ENCODE data around the gene PCK1. TPM values are rescaled to one million over a fixed set of nuclear protein-coding genes. Genes with fewer than 3 reads are reported as not detected.

PCK1 gene
- total and polyA plus RNA-seq, 2 donors (not counting 3 experiments of a cell fraction or from before 2014, with no cell fraction given), result not detected

- Histone ChIP-seq H3K4me1 (ENCODE audit: control insufficient read depth, extremely low read depth, insufficient read depth, low read length) (no peaks in the 10 kb centered on the region), H3K9ac (replicated peaks; ENCODE audit: extremely low read depth, insufficient read depth, low read length) (no peak overlapping the region), H2AFZ (ENCODE audit: low read depth, low read length) (no peak overlapping the region), H3K4me3 (replicated peaks in 1 of 3; ENCODE audit: insufficient read depth in 1 of 3, low read depth in 1 of 3, low read length in 3 of 3) (no peak overlapping the region), H3K36me3 (ENCODE audit: control insufficient read depth in 2 of 2, extremely low read depth in 1 of 2, insufficient read depth in 2 of 2, low read length in 2 of 2) (no peaks in the 10 kb centered on the region), H4K20me1 (replicated peaks; ENCODE audit: control insufficient read depth, extremely low read depth, insufficient read depth, low read length) (no peaks in the 10 kb centered on the region), H3K27ac (ENCODE audit: insufficient read depth, low read depth, low read length) (no peak overlapping the region), H3K27me3 (ENCODE audit: control insufficient read depth in 2 of 2, insufficient read depth in 2 of 2, low read length in 2 of 2) (peaks cover 0 to 1% of the 10 kb centered on the region in 2 experiments), H3K79me2 (ENCODE audit: control insufficient read depth, insufficient read depth, low read length) (no peaks in the 10 kb centered on the region), H3K9me1 (replicated peaks; ENCODE audit: control insufficient read depth, extremely low read depth, insufficient read depth, low read length) (no peaks in the 10 kb centered on the region), H3K9me3 (replicated peaks; ENCODE audit: control insufficient read depth, insufficient read depth, low read length) (no peaks in the 10 kb centered on the region), H3K4me2 (ENCODE audit: insufficient read depth, low read length) (no peak overlapping the region)
- no TSS peak for BruUV-seq (replicated peaks)
- DNase-seq (ENCODE audit: low read depth, low spot score) (no peak), FAIRE-seq (no peak)
- TF ChIP-seq CTCF (IDR thresholded peaks at IDR 0.05; ENCODE audit: extremely low read depth in 1 of 2, insufficient read depth in 1 of 2, low read depth in 1 of 2, low read length in 2 of 2) (no peak), EZH2 (IDR thresholded peaks at IDR 0.05; ENCODE audit: borderline replicate concordance, low read depth, low read length, severe bottlenecking) (no peak), FOS (IDR thresholded peaks at IDR 0.05; ENCODE audit: borderline replicate concordance, insufficient read depth, low read length) (no peak)
- ChIA-PET CTCF (no interaction called here), POLR2A (no interaction called here)
- dilution Hi-C loops (cut with MboI; ENCODE audit: extremely low pct_ligation_motif_present, low sequenced_read_pairs), result no loop called here
- intact Hi-C loops (cut with micrococcal nuclease), result no loop called here
Measured at GRCh38 chr20:57535297-57535696, 25.6 kb upstream of the PCK1 start.

GRCh38 chr20:57536120-57536708, 24.7 kb upstream of the PCK1 start:
- Histone ChIP-seq H3K4me3 (replicated peaks in 1 of 3; ENCODE audit: insufficient read depth in 1 of 3, low read depth in 1 of 3, low read length in 3 of 3) (no peak overlapping the region), H3K79me2 (ENCODE audit: control insufficient read depth, insufficient read depth, low read length) (no peaks in the 10 kb centered on the region), H3K9me3 (replicated peaks; ENCODE audit: control insufficient read depth, insufficient read depth, low read length) (no peaks in the 10 kb centered on the region), H3K9me1 (replicated peaks; ENCODE audit: control insufficient read depth, extremely low read depth, insufficient read depth, low read length) (no peaks in the 10 kb centered on the region), H3K27ac (ENCODE audit: insufficient read depth, low read depth, low read length) (no peak overlapping the region), H3K9ac (replicated peaks; ENCODE audit: extremely low read depth, insufficient read depth, low read length) (no peak overlapping the region), H3K4me2 (ENCODE audit: insufficient read depth, low read length) (no peak overlapping the region), H2AFZ (ENCODE audit: low read depth, low read length) (no peak overlapping the region), H3K36me3 (ENCODE audit: control insufficient read depth in 2 of 2, extremely low read depth in 1 of 2, insufficient read depth in 2 of 2, low read length in 2 of 2) (no peaks in the 10 kb centered on the region), H4K20me1 (replicated peaks; ENCODE audit: control insufficient read depth, extremely low read depth, insufficient read depth, low read length) (no peaks in the 10 kb centered on the region), H3K27me3 (ENCODE audit: control insufficient read depth in 2 of 2, insufficient read depth in 2 of 2, low read length in 2 of 2) (peaks cover 0 to 1% of the 10 kb centered on the region in 2 experiments), H3K4me1 (ENCODE audit: control insufficient read depth, extremely low read depth, insufficient read depth, low read length) (no peaks in the 10 kb centered on the region)
- no peak for FAIRE-seq
- intact Hi-C loops (cut with micrococcal nuclease), result no loop called here
- no TSS peak for BruUV-seq (replicated peaks)
- ChIA-PET POLR2A (no interaction called here), CTCF (no interaction called here)
- DNase-seq (ENCODE audit: low read depth, low spot score), result no peak
- TF ChIP-seq GATA2 (IDR thresholded peaks at IDR 0.05; ENCODE audit: insufficient read depth, insufficient read length, low read depth, low read length) (no peak), MAX (IDR thresholded peaks at IDR 0.05; ENCODE audit: insufficient read depth, insufficient read length) (no peak), MYC (IDR thresholded peaks at IDR 0.05; ENCODE audit: low read depth, low read length) (no peak), FOS (IDR thresholded peaks at IDR 0.05; ENCODE audit: borderline replicate concordance, insufficient read depth, low read length) (no peak), POLR2AphosphoS5 (IDR thresholded peaks at IDR 0.05; ENCODE audit: insufficient read depth, low read depth, low read length) (no peak), JUN (IDR thresholded peaks at IDR 0.05; ENCODE audit: borderline replicate concordance, insufficient read depth, insufficient read length, low read depth) (no peak), POLR2A (IDR thresholded peaks at IDR 0.05; ENCODE audit: low read depth, low read length) (no peak), CTCF (IDR thresholded peaks at IDR 0.05; ENCODE audit: extremely low read depth in 1 of 2, insufficient read depth in 1 of 2, low read depth in 1 of 2, low read length in 2 of 2) (no peak), EZH2 (IDR thresholded peaks at IDR 0.05; ENCODE audit: borderline replicate concordance, low read depth, low read length, severe bottlenecking) (no peak)
- dilution Hi-C loops (cut with MboI; ENCODE audit: extremely low pct_ligation_motif_present, low sequenced_read_pairs), result no loop called here

Data from endothelial cell of umbilical vein (primary cell).